Measurements from ENCODE around the gene LIN9. TPM values are rescaled to one million over a fixed set of nuclear protein-coding genes. Genes with fewer than 3 reads are reported as not detected.
A peak's percentile ranks its signal among the peaks of the same experiment; 100 is the strongest.

LIN9 gene
- total and polyA plus RNA-seq, 2 of the 8 experiments (the other 6 are each of a cell fraction or from before 2014, with no cell fraction given): 5.6 to 12.6 TPM

- H3K23me2 ChIP-seq (ENCODE audit: low read depth, low read length): no peaks in the 10 kb centered on the region
- H3K18ac ChIP-seq (ENCODE audit: extremely low read depth, low read length): no peak overlapping the region
- no peak overlapping the region for H3K4me3 ChIP-seq (ENCODE audit: extremely low read depth in 1 of 4, insufficient read depth in 2 of 4, low read depth in 3 of 4, low read length in 4 of 4)
- no peaks in the 10 kb centered on the region for H3K79me2 ChIP-seq (ENCODE audit: control insufficient read depth in 1 of 2, insufficient read depth in 2 of 2, low read length in 2 of 2)
- H3K23ac ChIP-seq (ENCODE audit: insufficient read length): no peak overlapping the region
- H3K79me1 ChIP-seq (ENCODE audit: low read depth, low read length): no peaks in the 10 kb centered on the region
- H3K4ac ChIP-seq (replicated peaks; ENCODE audit: insufficient read length, low read depth, low read length): no peak overlapping the region
- H3K4me2 ChIP-seq (ENCODE audit: insufficient read depth in 1 of 2, low read depth in 2 of 2, low read length in 2 of 2): no peak overlapping the region
- H3K9ac ChIP-seq (replicated peaks in 1 of 4; ENCODE audit: extremely low read depth in 1 of 4, low read depth in 3 of 4, low read length in 3 of 4): no peak overlapping the region
- H4K91ac ChIP-seq (replicated peaks; ENCODE audit: insufficient read length, low read length): no peak overlapping the region
- FAIRE-seq (no peak), DNase-seq (ENCODE audit: low read depth in 1 of 2, low spot score in 2 of 2) (no peak)
- ChIA-PET CTCF (ENCODE audit: partially characterized antibody) (interaction anchor here (1.4 kb wide), 1 partner anchor 65 kb away, joined by 5 read pairs; no protein-coding TSS in a partner anchor), POLR2A (ENCODE audit: partially characterized antibody) (no interaction called here)
- no peak overlapping the region for H3K56ac ChIP-seq (replicated peaks; ENCODE audit: insufficient read length, low read depth, low read length)
- WGBS, 2 experiments (ENCODE audit: extremely low coverage in 1 of 2, insufficient coverage in 1 of 2, insufficient read length in 1 of 2, insufficient replicate concordance in 2 of 2, low coverage in 1 of 2, low lambda C conversion rate in 2 of 2, missing lambda C conversion rate in 1 of 2): 97% methylated on average over 1 of the region's 1 CpG; no CpG with 5 or more reads in 1 of the 2 experiments
- no peak overlapping the region for H2BK20ac ChIP-seq (ENCODE audit: low read length)
- H3K36me3 ChIP-seq (ENCODE audit: control insufficient read depth in 2 of 4, insufficient read depth in 4 of 4, low read length in 3 of 4): peaks cover 0 to 23% (median 11%) of the 10 kb centered on the region in 4 experiments; a peak in 4 of 8 replicates
- H2AFZ ChIP-seq (ENCODE audit: low read length): no peak overlapping the region
- no peak overlapping the region for H3K14ac ChIP-seq (ENCODE audit: insufficient read length)
- no peak overlapping the region for H2BK12ac ChIP-seq (ENCODE audit: low read depth, low read length)
- H3K27me3 ChIP-seq (replicated peaks in 1 of 4; ENCODE audit: control insufficient read depth in 3 of 4, extremely low read depth in 1 of 4, insufficient read depth in 3 of 4, low read length in 3 of 4): no peaks in the 10 kb centered on the region
- no peak overlapping the region for H4K8ac ChIP-seq (ENCODE audit: extremely low read depth, insufficient read depth, low read length)
- no peaks in the 10 kb centered on the region for H4K20me1 ChIP-seq (replicated peaks in 1 of 2; ENCODE audit: control insufficient read depth in 1 of 2, insufficient read depth in 2 of 2, low read length in 2 of 2)
- no peak overlapping the region for H2BK15ac ChIP-seq (ENCODE audit: low read length)
- TF ChIP-seq CEBPB (IDR thresholded peaks at IDR 0.05; ENCODE audit: low read depth, low read length) (peak; percentile 80), ATF3 (IDR thresholded peaks at IDR 0.05; ENCODE audit: insufficient read depth, low read depth, low read length) (no peak)
- no peak overlapping the region for H2AK5ac ChIP-seq (ENCODE audit: low read depth, low read length)
- H2BK120ac ChIP-seq (replicated peaks; ENCODE audit: low read depth, low read length): no peak overlapping the region
- H3K4me1 ChIP-seq (replicated peaks in 1 of 4; ENCODE audit: control insufficient read depth in 3 of 4, insufficient read depth in 4 of 4, low read length in 3 of 4): no peaks in the 10 kb centered on the region
- H2BK5ac ChIP-seq (ENCODE audit: low read depth, low read length): no peak overlapping the region
- no peak overlapping the region for H3K27ac ChIP-seq (ENCODE audit: low read depth, low read length)
- H4K5ac ChIP-seq (ENCODE audit: insufficient read length, low read depth, low read length): no peak overlapping the region
- peaks cover 0 to 3% of the 10 kb centered on the region in 2 experiments; a peak in 1 of 4 replicates for H3K9me3 ChIP-seq (ENCODE audit: insufficient read depth in 2 of 2, low read depth in 1 of 2, low read length in 1 of 2)
Measured at GRCh38 chr1:226261818-226262217, 47.1 kb downstream of the LIN9 start.

Data from H1 (cell line).